ENCODE measurements around the gene SEMA4A.

- TF ChIP-seq CTCF (conservative IDR thresholded peaks at IDR 0.05 in 1 of 2, IDR thresholded peaks at IDR 0.05 in 1 of 2; ENCODE audit: low read depth in 1 of 2, low read length in 2 of 2) = no peak
- no peak for TF ChIP-seq EZH2 (IDR thresholded peaks at IDR 0.05; ENCODE audit: low read length, missing control alignments)
Measured at GRCh38 chr1:156108057-156108456, 45.3 kb upstream of the SEMA4A start.
